Stimulated activated naive CD8-positive, alpha-beta T cell treated with anti-CD3 and anti-CD28 coated beads, Interleukin-15, Interleukin-2, amounts not matched to agents 100 ng/mL and 50 ng/mL, for 24 hours (primary cell): ENCODE results near the gene GPR31.
A peak's percentile ranks its signal among the peaks of the same experiment; 100 is the strongest.

Experiments used
- H3K27ac Mint-ChIP-seq: one replicate; pipeline ENCODE4 v1.8.0; 2021; ENCODE audit warnings: mild to moderate bottlenecking, mixed read lengths
- H3K27me3 Mint-ChIP-seq: one replicate; pipeline ENCODE4 v1.8.0; 2021; ENCODE audit warnings: mixed read lengths
- H3K36me3 Mint-ChIP-seq: one replicate; pipeline ENCODE4 v1.8.0; 2021; ENCODE audit warnings: low read depth, mixed read lengths
- H3K4me1 Mint-ChIP-seq: one replicate; pipeline ENCODE4 v1.8.0; 2021; ENCODE audit warnings: low read depth, mixed read lengths
- H3K4me3 Mint-ChIP-seq: one replicate; pipeline ENCODE4 v1.8.0; 2021; ENCODE audit warnings: mild to moderate bottlenecking, mixed read lengths
- H3K9me3 Mint-ChIP-seq: one replicate; pipeline ENCODE4 v1.8.0; 2021; ENCODE audit warnings: mixed read lengths

The GPR31 gene

DNA sequence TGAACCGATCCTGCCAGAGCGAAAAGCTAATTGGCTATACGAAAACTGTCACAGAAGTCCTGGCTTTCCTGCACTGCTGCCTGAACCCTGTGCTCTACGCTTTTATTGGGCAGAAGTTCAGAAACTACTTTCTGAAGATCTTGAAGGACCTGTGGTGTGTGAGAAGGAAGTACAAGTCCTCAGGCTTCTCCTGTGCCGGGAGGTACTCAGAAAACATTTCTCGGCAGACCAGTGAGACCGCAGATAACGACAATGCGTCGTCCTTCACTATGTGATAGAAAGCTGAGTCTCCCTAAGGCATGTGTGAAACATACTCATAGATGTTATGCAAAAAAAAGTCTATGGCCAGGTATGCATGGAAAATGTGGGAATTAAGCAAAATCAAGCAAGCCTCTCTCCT, 20.7 kb downstream of the GPR31 start:
- H3K36me3 Mint-ChIP-seq, result no peaks in the 10 kb centered on the region
- no peaks in the 10 kb centered on the region for H3K27me3 Mint-ChIP-seq
- H3K9me3 Mint-ChIP-seq, result no peaks in the 10 kb centered on the region
- H3K27ac Mint-ChIP-seq, result no peak overlapping the region
- H3K4me3 Mint-ChIP-seq, result no peak overlapping the region
- peaks cover 15% of the 10 kb centered on the region for H3K4me1 Mint-ChIP-seq

DNA sequence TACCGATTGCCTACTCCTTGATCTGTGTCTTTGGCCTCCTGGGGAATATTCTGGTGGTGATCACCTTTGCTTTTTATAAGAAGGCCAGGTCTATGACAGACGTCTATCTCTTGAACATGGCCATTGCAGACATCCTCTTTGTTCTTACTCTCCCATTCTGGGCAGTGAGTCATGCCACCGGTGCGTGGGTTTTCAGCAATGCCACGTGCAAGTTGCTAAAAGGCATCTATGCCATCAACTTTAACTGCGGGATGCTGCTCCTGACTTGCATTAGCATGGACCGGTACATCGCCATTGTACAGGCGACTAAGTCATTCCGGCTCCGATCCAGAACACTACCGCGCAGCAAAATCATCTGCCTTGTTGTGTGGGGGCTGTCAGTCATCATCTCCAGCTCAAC, 21.4 kb downstream of the GPR31 start:
- Mint-ChIP-seq H3K27ac (no peak overlapping the region), H3K27me3 (no peaks in the 10 kb centered on the region), H3K36me3 (no peaks in the 10 kb centered on the region), H3K4me3 (no peak overlapping the region), H3K4me1 (peaks cover 15% of the 10 kb centered on the region), H3K9me3 (no peaks in the 10 kb centered on the region)

DNA sequence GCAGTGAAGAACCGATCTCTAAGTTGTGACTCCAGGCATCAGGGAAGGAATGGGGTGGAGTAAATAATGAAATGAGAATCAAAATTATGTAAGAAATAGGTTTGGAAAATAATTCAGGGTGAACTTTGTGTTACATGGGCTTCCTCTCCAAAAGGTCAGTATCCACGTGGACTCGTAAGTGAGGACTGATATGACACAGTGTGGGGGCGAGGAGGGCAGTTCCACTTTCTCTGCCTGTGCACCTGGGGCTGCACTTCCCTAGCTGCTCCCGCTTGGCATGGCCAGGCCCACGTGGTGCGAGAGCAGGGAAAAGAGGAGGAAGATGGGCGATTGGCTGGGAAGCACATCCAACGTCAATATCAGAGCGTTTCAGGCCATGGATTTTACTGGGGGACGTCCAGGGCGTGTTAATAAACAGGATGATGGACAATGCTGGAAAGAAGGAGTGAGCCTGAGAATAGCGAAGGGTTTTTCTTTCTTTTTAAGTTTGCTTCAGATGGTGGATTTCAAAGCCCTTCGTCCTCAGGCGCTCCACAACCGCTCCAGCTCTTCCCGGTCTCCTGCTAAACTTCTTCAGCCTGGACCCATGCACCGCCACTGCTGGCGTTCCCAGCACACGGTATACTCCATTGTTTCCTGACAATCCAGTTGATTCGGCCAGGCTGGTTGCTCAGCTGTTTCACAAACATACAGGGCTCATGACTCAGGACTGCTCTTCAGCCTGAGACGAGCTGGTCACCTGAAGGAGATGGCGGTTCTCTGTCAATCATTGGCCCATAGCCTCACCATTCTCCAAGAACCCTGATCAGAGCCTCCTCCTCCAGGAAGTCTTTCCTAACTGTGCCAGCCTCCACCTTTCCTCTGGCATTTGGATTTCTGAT, 23.1 kb downstream of the GPR31 start:
- no peaks in the 10 kb centered on the region for H3K27me3 Mint-ChIP-seq
- H3K4me3 Mint-ChIP-seq, result no peak overlapping the region
- no peaks in the 10 kb centered on the region for H3K36me3 Mint-ChIP-seq
- peaks cover 19% of the 10 kb centered on the region for H3K4me1 Mint-ChIP-seq
- H3K9me3 Mint-ChIP-seq, result no peaks in the 10 kb centered on the region
- peak overlapping the region; percentile 4 for H3K27ac Mint-ChIP-seq

DNA sequence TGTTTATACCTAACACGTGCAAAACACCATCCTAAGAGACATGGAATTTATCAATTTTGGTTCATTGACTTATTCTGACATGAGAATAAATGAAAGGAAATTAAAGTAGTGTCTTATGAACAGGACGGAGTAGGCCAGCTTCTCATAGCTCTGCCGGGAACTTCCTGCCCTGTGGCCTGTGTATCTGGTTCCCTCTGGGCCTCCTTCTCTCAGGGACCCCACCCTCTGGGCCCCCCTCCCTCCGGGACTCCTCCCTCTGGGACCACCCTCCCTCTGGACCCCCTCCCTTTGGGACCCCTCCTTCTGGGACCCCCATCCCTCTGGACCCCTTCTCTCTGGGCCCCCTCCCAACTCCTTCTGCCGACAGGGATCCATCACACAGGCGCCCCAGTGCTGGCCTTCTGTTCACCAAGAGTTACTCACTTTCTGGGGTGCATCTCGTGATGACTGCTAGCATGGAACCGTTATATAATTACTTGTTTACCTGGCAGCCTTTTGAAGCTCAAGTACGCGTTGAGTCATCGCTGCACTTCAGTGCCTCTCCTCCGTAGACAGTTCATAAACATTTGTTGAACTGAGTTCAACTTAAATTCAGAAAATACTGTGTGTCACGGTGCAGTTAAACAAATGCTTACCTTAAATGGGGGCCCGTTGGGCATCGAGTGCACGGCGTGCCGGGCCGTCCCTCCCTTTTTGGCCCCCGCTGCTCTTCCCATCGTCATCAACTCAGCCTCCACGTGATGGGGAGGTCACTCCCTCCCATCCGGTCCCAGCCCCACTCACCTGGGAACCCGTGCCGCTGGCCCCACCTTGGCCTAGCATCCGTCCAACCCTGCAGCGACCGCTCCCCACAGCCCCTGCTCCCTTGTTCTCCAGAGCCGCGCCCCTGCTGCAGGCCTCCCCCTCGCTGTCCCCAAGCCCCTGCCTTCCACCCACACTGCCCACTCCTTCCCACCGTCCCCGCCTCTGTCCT, 26.8 kb downstream of the GPR31 start:
- peaks cover 34% of the 10 kb centered on the region for H3K4me1 Mint-ChIP-seq

DNA sequence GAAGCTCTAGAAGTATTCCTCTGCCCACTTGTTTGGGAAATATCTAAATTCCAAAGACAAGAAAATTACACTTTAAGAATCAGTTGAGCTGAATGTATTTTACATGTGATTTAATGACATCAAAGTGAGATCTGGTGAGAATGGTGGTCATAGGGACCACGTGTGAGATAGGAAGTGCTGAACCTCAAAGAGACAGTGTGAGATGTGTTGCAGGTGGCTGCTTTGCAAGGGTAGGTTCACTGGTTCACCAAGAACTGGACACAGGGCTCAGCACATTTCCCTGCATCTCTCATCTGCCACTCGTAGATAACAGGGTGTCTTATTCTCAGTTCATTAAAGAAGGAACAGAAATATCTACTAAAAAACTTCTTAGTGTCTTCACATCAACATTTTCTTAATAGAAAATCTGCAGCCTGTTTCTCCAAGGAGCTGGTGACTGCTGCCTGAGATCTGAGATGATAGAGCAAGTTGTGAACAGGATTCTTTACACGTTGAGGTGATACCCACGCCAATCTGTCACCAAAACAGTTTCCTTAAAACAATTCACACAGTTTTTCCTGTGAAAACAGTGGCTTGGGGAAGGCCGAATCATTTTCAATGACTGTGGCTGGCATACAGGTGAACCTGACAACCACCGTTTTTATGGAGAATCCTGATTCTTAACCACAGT, 27.6 kb downstream of the GPR31 start:
- no peaks in the 10 kb centered on the region for H3K9me3 Mint-ChIP-seq
- H3K36me3 Mint-ChIP-seq, result no peaks in the 10 kb centered on the region
- no peak overlapping the region for H3K4me3 Mint-ChIP-seq
- peaks cover 34% of the 10 kb centered on the region for H3K4me1 Mint-ChIP-seq
- H3K27me3 Mint-ChIP-seq, result no peaks in the 10 kb centered on the region
- peak overlapping the region; percentile 0 for H3K27ac Mint-ChIP-seq

More for the DNA sequence above, 26.8 kb downstream of the GPR31 start:
- Mint-ChIP-seq H3K9me3 (no peaks in the 10 kb centered on the region), H3K36me3 (no peaks in the 10 kb centered on the region), H3K4me3 (no peak overlapping the region), H3K27ac (no peak overlapping the region), H3K27me3 (no peaks in the 10 kb centered on the region)

DNA sequence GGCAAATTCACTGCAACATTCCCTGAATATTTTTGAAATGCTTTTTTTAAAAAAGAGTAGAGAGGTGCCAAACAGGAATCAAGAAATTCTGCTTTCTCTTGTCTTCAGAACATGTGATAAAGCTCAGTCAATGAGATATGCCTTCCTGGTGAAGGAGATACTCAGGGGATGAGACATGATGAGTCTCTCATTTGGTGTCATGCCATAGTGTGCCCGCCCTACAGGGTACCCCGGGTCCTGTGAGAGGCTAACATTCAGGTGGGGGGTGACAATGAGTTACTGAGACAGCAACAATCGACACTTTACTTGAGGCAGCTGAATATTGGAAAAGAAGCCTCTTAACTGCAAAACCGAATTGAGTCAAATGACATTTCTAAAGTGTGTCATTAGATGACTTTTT, 28.2 kb downstream of the GPR31 start:
- Mint-ChIP-seq H3K27me3 (no peaks in the 10 kb centered on the region), H3K36me3 (no peaks in the 10 kb centered on the region), H3K27ac (no peak overlapping the region), H3K4me3 (no peak overlapping the region), H3K9me3 (no peaks in the 10 kb centered on the region), H3K4me1 (peaks cover 34% of the 10 kb centered on the region)

DNA sequence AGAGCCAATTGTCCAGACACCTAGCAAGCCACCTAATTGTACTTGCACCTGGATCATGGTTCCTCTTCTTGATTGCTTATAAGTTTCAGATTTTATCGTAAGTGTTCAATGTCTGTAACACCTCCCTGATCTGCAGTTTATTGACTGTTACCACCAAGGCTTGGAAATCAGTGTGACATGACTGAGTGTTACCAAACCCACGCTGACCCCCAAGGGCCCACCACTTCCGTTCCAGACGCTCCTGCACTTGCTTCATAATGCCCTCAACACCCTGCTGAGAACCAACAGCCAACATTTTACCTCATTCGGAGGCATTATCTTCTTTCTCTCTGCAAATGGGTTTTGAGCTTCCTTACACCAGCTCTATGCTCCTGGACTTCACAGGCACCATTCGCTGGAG, 28.6 kb downstream of the GPR31 start:
- H3K4me1 Mint-ChIP-seq, result peaks cover 34% of the 10 kb centered on the region
- no peaks in the 10 kb centered on the region for H3K9me3 Mint-ChIP-seq
- no peaks in the 10 kb centered on the region for H3K36me3 Mint-ChIP-seq
- no peaks in the 10 kb centered on the region for H3K27me3 Mint-ChIP-seq
- peak overlapping the region; percentile 73 for H3K27ac Mint-ChIP-seq
- H3K4me3 Mint-ChIP-seq, result no peak overlapping the region

DNA sequence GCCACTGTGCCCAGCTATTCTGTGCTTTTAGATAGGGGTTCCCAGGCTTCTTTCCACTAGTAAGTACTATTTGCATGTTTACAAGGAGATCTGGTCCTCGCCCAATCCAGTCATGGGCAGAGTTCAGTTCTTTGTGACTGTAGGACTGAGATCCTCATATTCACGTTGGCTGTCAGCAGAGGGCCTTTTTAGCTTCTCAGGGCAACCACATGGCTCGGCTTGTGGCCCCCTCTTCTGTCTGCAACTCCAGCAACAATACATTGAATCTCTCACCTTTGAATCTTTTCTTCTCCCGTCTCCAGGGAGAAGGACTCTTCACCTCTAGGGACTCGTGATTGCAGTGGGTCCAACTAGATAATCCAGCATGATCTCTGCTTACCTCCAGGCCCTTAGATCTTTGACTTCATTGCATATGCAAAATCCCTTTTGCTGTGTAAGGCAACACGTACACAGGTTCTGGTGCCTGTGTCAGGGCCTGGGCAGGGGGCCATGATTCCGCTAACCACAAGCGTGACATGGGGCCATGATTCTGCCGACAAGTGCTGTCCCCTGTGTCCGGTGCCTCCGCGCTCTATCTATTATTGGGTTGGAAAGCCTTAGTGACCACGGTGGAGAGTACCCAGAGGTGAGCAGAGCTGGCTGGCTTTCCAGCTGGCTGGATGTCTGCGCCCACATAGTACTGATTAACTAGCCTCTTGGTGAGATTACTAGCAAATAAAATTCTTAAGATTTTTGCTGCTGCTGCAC, 29.8 kb downstream of the GPR31 start:
- Mint-ChIP-seq H3K4me1 (peaks cover 39% of the 10 kb centered on the region), H3K9me3 (no peaks in the 10 kb centered on the region), H3K27me3 (no peaks in the 10 kb centered on the region), H3K36me3 (no peaks in the 10 kb centered on the region), H3K27ac (no peak overlapping the region), H3K4me3 (no peak overlapping the region)

DNA sequence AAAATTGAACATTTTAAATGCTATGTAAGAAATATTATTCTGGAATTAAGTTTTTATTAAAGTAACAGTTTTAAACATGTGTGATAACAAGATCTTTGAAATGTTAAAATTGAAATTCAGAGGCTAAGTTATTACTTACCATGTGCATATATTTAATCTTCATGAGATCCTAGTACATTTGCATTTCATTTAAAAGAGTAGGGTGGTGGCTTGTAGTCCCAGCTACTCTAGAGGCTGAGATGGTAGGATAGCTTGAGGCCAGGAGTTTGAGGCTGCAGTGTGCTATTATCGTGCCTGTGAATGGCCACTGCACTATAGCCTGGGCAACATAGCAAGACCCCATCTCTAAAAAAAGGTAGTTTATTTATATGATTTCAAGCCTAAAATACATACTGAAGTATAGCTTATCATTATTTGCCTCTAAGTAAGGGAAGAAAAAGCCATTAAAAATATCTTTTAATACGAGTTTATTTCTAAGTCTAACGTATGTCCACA, 31.9 kb downstream of the GPR31 start:
- H3K4me1 Mint-ChIP-seq, result peaks cover 45% of the 10 kb centered on the region
- no peaks in the 10 kb centered on the region for H3K36me3 Mint-ChIP-seq
- no peaks in the 10 kb centered on the region for H3K27me3 Mint-ChIP-seq
- no peak overlapping the region for H3K27ac Mint-ChIP-seq
- H3K9me3 Mint-ChIP-seq, result no peaks in the 10 kb centered on the region
- no peak overlapping the region for H3K4me3 Mint-ChIP-seq

DNA sequence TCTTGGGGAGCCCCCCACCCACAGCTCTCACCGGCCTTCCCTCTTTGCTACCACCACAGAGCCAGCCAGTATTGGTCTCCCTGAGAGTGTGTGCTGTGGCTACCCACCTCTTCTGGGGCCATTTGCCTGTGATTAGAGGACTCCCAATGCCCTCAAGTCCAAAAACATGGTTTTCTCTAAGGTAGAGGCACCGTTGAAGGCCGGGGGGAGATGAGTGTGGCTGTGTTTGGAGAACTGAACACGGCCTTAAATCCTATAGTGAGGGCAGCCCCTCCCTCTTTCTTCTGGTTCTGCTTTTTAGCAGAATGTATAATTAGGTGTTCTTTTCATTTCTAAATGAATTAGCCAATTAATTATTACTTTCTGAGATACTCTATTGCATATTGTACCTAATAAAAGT, 32.4 kb downstream of the GPR31 start:
- no peaks in the 10 kb centered on the region for H3K27me3 Mint-ChIP-seq
- H3K36me3 Mint-ChIP-seq, result no peaks in the 10 kb centered on the region
- peak overlapping the region; percentile 14 for H3K27ac Mint-ChIP-seq
- H3K9me3 Mint-ChIP-seq, result no peaks in the 10 kb centered on the region
- H3K4me3 Mint-ChIP-seq, result peak overlapping the region; percentile 11
- H3K4me1 Mint-ChIP-seq, result peaks cover 47% of the 10 kb centered on the region

DNA sequence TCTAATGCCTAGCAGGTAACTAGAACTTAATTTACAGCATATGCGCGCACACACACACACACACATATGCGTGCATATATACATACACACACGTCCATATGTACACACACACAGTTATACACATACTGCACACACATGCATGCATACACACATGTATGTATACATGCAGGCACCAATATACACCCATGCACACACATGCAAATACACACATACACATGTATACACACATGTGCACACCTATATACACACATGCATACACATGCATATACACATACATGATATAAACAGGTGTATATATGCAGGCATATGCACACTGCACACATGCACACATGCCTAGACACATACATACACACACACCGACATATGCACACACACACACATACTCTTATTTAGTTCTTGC, 33.0 kb downstream of the GPR31 start:
- Mint-ChIP-seq H3K4me3 (peak overlapping the region; percentile 22), H3K4me1 (peaks cover 47% of the 10 kb centered on the region), H3K27ac (no peak overlapping the region), H3K9me3 (no peaks in the 10 kb centered on the region), H3K36me3 (no peaks in the 10 kb centered on the region), H3K27me3 (no peaks in the 10 kb centered on the region)

DNA sequence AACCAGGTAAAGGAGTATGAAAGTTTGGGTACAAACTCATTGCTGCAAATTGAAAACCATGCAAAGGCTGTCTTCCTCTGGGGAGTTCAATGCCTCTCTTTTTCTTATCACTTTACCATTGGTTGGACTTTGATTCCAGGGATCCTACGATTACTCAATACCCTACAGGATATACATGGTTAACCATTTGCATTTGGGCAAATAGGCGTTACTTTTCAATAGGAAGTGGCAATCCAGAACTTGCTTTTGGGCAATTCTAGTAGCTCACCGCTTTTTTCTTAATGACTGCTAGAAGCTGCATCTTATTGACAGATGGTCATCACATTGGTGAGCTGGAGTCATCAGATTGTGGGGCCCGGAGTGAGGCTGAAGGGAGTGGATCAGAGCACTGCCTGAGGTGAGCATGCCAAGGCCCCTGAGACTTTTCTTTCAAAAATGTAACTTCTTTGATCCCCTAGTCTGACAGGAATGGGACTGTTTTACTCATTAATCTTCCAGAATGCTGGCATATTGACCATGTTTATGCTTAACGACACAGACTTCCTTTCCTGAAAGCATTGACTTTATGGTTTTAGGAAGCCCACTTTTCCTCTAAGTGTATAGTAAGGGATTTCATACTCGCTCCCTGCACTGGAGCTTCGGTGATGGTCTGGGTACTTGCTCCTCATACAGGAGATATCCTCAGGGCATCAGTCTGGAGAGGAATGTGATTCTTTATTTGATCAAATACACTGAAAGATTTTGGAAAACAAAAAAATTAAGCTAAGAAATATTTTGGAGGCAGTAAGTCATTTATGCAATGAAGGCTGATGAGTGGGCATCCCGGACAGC, 34.7 kb downstream of the GPR31 start, which contains the start of gene CCR6:
CCR6 (plus strand) TSS at position 270 of the 831 bp plus-strand sequence. CDS start 13,039 bp downstream, outside the sequence.
- Mint-ChIP-seq H3K4me3 (peak within 1 kb of the TSS; percentile 18), H3K4me1 (peaks cover 50% of the 10 kb centered on the region), H3K27ac (peak within 1 kb of the TSS; percentile 62), H3K27me3 (no peaks in the 10 kb centered on the region), H3K36me3 (no peaks in the 10 kb centered on the region), H3K9me3 (no peaks in the 10 kb centered on the region)

DNA sequence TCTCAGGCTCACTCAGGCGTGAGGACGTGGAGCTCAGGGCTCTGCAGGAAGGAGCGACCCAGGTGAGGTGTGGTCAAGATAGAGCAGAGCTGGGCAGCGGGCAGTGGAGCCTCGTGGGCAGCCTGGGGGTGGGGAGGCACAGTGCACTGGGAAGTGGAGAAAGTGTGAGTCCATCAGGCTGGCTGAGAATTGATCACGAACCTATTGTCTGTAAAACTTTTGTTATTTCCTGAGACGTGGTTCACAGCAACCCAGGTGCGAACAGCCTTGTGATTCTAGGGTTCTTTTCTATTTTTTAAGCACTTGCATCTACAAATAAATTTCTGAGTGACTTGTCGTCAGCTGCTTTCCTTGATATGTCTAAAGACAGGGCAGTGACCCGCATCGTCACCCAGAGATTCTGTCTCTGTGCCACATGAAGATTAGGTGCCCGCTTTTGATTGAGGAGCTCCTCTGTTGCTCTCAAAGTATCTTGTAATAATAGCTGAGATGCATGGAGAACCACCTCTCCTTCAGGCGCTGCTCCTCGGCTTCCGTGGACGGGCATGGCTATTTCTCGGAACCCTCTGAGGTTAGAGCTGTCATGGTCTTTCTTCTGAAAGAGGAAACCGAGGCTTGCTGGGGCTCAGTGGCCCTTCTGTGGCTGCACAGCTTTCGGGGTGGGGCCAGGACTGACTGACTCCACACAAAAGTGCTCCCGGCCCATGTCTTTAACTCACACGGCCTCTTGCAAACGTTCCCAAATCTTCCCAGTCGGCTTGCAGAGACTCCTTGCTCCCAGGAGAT, 35.5 kb downstream of the GPR31 start:
- H3K9me3 Mint-ChIP-seq, result no peaks in the 10 kb centered on the region
- peak overlapping the region; percentile 62 for H3K27ac Mint-ChIP-seq
- no peaks in the 10 kb centered on the region for H3K27me3 Mint-ChIP-seq
- H3K4me3 Mint-ChIP-seq, result peak overlapping the region; percentile 18
- H3K4me1 Mint-ChIP-seq, result peaks cover 54% of the 10 kb centered on the region
- no peaks in the 10 kb centered on the region for H3K36me3 Mint-ChIP-seq
